ENCODE measurements around the gene ARHGEF26.
A peak's percentile ranks its signal among the peaks of the same experiment; 100 is the strongest.
"Not testable (repeated sequence)": the region's sequence is repeated elsewhere in the genome, so short reads cannot be mapped to it uniquely, and the experiment has no call there.

Gene ARHGEF26

DNA sequence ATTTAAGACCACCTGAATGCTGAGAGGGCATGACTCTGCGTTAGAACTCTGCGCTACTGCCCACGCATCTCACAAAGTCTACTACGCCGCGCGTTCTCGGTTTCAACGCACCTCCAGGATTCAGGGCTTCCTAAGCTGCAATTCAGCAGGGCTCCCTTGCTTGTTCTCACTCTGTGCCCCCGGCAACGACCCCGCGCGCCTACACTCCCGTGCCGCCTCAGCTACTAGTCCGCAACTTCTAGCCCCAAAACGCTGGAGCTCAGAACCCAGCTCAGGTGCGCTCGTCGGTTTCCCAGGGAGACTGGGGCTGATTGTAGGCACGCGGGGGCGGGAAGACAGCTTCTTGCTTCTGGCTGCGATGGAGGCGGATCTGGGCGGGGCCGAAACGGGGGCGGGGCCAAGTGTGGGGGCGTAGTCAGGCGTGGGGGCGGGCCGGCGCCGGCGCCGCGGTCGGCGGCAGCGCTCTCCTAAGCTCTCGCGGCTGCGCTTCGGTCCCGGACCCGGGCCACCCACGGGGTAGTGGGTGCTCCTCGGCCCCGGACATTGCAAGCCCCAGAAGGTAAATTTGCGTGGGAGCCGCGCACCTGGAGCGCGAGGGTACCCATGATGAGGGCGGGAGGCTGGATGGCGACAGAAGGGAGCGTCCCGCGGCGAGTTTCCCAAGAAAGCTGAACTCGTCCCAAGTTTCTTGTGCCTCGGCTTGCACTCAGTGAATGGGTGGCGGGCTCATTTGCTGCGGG lies at the start of gene ARHGEF26:
Gene ARHGEF26, plus strand, starts transcription at position 430 of the 740 bp plus-strand sequence. CDS start 603 bp downstream, outside the sequence.
- peak within 1 kb of the TSS; percentile 91 to 96 for H3K4me3 ChIP-seq (ENCODE audit: low read depth in 1 of 2, low read length in 2 of 2)
- H3K9me3 ChIP-seq (ENCODE audit: control insufficient read depth in 1 of 2, low read length in 2 of 2), result no peaks in the 10 kb centered on the region
- H3K27ac ChIP-seq (ENCODE audit: low read length), result peak within 1 kb of the TSS; percentile 73
- no peaks in the 10 kb centered on the region for H3K27me3 ChIP-seq (ENCODE audit: low read depth, low read length)
- no peaks in the 10 kb centered on the region for H3K36me3 ChIP-seq (ENCODE audit: control insufficient read depth in 1 of 2, insufficient read depth in 2 of 2, low read length in 2 of 2)
- peaks cover 0 to 10% of the 10 kb centered on the region in 2 donors for H3K4me1 ChIP-seq (ENCODE audit: control insufficient read depth in 1 of 2, insufficient read depth in 2 of 2, low read length in 2 of 2)

DNA sequence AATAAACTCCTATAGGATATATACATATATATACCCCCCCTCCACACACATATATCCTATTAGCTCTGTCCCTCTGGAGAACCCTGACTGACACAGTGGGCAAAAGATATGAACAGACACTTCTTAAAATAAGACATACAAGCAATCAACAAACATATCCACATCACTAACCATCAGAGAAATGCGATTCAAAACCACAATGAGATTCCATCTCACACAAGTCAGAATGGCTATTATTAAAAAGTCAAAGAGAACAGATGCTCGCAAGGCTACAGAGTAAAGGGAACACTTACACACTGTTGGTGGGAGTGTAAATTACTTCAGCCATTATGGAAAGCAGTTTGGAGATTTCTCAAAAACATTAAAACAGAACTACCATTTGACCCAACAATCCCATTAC lies 46.2 kb upstream of the ARHGEF26 start:
- no peak overlapping the region for H3K4me3 ChIP-seq (ENCODE audit: low read depth in 1 of 2, low read length in 2 of 2)
- no peaks in the 10 kb centered on the region for H3K4me1 ChIP-seq (ENCODE audit: control insufficient read depth in 1 of 2, insufficient read depth in 2 of 2, low read length in 2 of 2)
- H3K27me3 ChIP-seq (ENCODE audit: low read depth, low read length), result no peaks in the 10 kb centered on the region
- no peak overlapping the region for H3K27ac ChIP-seq (ENCODE audit: low read length)
- H3K9me3 ChIP-seq (ENCODE audit: control insufficient read depth in 1 of 2, low read length in 2 of 2), result no peaks in the 10 kb centered on the region
- no peaks in the 10 kb centered on the region for H3K36me3 ChIP-seq (ENCODE audit: control insufficient read depth in 1 of 2, insufficient read depth in 2 of 2, low read length in 2 of 2)

- Histone ChIP-seq H3K4me1 (ENCODE audit: control insufficient read depth in 1 of 2, insufficient read depth in 2 of 2, low read length in 2 of 2) (no peaks in the 10 kb centered on the region), H3K27me3 (ENCODE audit: low read depth, low read length) (no peaks in the 10 kb centered on the region), H3K27ac (ENCODE audit: low read length) (no peak overlapping the region), H3K36me3 (ENCODE audit: control insufficient read depth in 1 of 2, insufficient read depth in 2 of 2, low read length in 2 of 2) (no peaks in the 10 kb centered on the region), H3K4me3 (ENCODE audit: low read depth in 1 of 2, low read length in 2 of 2) (no peak overlapping the region), H3K9me3 (ENCODE audit: control insufficient read depth in 1 of 2, low read length in 2 of 2) (no peaks in the 10 kb centered on the region)
Observed at GRCh38 chr3:154078672-154079071, 42.5 kb upstream of the ARHGEF26 start.

DNA sequence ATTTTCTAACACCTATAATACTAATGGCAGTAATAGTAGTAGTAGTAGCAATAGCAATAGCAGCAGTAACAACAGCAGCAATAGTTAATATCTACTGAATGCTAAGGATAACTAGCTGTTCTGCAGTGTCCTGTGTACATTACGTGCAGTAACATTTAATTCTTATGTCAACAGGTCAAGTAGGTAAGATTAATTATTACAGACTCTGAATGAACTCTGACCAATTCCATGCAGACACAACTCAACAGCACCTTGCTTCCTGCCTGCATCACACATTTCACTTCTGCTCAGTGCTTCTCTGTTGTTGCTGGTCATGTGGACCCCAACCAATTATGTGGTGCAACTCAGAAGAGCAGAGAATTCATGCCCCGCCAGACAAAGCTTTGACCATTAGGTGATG lies 39.9 kb upstream of the ARHGEF26 start:
- no peaks in the 10 kb centered on the region for H3K4me1 ChIP-seq (ENCODE audit: control insufficient read depth in 1 of 2, insufficient read depth in 2 of 2, low read length in 2 of 2)
- H3K27me3 ChIP-seq (ENCODE audit: low read depth, low read length), result no peaks in the 10 kb centered on the region
- H3K27ac ChIP-seq (ENCODE audit: low read length), result no peak overlapping the region
- H3K9me3 ChIP-seq (ENCODE audit: control insufficient read depth in 1 of 2, low read length in 2 of 2), result no peaks in the 10 kb centered on the region
- H3K36me3 ChIP-seq (ENCODE audit: control insufficient read depth in 1 of 2, insufficient read depth in 2 of 2, low read length in 2 of 2), result no peaks in the 10 kb centered on the region
- H3K4me3 ChIP-seq (ENCODE audit: low read depth in 1 of 2, low read length in 2 of 2), result no peak overlapping the region

GRCh38 chr3:154085071-154085470 lies 36.1 kb upstream of the ARHGEF26 start:
- H3K9me3 ChIP-seq (ENCODE audit: control insufficient read depth in 1 of 2, low read length in 2 of 2), result no peaks in the 10 kb centered on the region
- no peak overlapping the region for H3K4me3 ChIP-seq (ENCODE audit: low read depth in 1 of 2, low read length in 2 of 2)
- H3K4me1 ChIP-seq (ENCODE audit: control insufficient read depth in 1 of 2, insufficient read depth in 2 of 2, low read length in 2 of 2), result no peaks in the 10 kb centered on the region
- H3K36me3 ChIP-seq (ENCODE audit: control insufficient read depth in 1 of 2, insufficient read depth in 2 of 2, low read length in 2 of 2), result no peaks in the 10 kb centered on the region
- no peak overlapping the region for H3K27ac ChIP-seq (ENCODE audit: low read length)
- no peaks in the 10 kb centered on the region for H3K27me3 ChIP-seq (ENCODE audit: low read depth, low read length)

DNA sequence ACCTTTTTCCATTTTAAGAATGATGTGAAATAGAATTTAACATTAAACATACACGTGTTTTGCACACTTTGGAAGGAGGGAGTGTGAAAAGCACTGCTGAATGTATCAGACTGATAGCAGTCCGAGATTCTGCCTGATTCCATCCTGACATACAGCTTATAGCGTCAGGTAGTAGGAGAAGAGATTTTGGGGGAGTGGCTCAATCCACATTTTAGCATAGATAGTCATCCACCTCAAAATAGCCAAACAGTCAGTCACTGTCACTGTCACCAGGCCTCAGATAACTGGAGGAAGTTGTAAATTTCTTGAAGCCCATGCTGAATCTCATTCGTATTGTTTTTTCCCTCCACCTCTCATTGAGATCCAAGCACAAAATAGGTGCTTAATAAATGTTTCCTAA lies 35.4 kb upstream of the ARHGEF26 start:
- Histone ChIP-seq H3K9me3 (ENCODE audit: control insufficient read depth in 1 of 2, low read length in 2 of 2) (no peaks in the 10 kb centered on the region), H3K27me3 (ENCODE audit: low read depth, low read length) (no peaks in the 10 kb centered on the region), H3K4me1 (ENCODE audit: control insufficient read depth in 1 of 2, insufficient read depth in 2 of 2, low read length in 2 of 2) (no peaks in the 10 kb centered on the region), H3K36me3 (ENCODE audit: control insufficient read depth in 1 of 2, insufficient read depth in 2 of 2, low read length in 2 of 2) (no peaks in the 10 kb centered on the region), H3K27ac (ENCODE audit: low read length) (no peak overlapping the region), H3K4me3 (ENCODE audit: low read depth in 1 of 2, low read length in 2 of 2) (no peak overlapping the region)

- Histone ChIP-seq H3K27ac (ENCODE audit: low read length) (no peak overlapping the region), H3K4me3 (ENCODE audit: low read depth in 1 of 2, low read length in 2 of 2) (no peak overlapping the region), H3K9me3 (ENCODE audit: control insufficient read depth in 1 of 2, low read length in 2 of 2) (no peaks in the 10 kb centered on the region), H3K27me3 (ENCODE audit: low read depth, low read length) (no peaks in the 10 kb centered on the region), H3K36me3 (ENCODE audit: control insufficient read depth in 1 of 2, insufficient read depth in 2 of 2, low read length in 2 of 2) (no peaks in the 10 kb centered on the region), H3K4me1 (ENCODE audit: control insufficient read depth in 1 of 2, insufficient read depth in 2 of 2, low read length in 2 of 2) (no peaks in the 10 kb centered on the region)
Observed at GRCh38 chr3:154086286-154086685, 34.9 kb upstream of the ARHGEF26 start.

DNA sequence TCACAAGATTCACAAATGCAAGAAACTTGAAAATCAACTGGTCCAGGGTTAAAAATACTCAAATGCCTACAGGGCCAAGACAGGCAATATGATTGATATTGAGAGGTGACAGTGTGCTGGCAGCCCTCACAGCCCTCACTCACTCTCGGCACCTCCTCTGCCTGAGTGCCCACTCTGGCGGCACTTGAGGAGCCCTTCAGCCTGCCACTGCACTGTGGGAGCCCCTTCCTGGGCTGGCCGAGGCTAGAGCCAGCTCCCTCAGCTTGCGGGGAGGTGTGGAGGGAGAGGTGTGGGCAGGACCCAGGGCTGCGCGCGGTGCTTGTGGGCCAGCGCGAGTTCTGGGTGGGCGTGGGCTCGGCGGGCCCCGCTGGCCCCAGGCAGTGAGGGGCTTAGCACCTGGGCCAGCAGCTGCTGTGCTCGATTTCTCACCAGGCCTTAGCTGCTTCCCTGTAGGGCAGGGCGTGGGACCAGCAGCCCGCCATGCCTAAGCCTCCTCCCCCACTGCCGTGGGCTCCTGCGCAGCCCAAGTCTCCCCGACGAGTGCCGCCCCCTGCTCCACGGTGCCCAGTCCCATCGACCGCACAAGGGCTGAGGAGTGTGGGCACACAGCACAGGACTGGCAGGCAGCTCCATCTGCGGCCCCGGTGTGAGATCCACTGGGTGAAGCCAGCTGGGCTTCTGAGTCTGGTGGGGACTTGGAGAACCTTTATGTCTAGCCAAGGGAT lies 33.3 kb upstream of the ARHGEF26 start:
- not testable (repeated sequence) for H3K27me3 ChIP-seq (ENCODE audit: low read depth, low read length); H3K36me3 ChIP-seq (ENCODE audit: control insufficient read depth in 1 of 2, insufficient read depth in 2 of 2, low read length in 2 of 2); H3K9me3 ChIP-seq (ENCODE audit: control insufficient read depth in 1 of 2, low read length in 2 of 2); H3K27ac ChIP-seq (ENCODE audit: low read length); H3K4me1 ChIP-seq (ENCODE audit: control insufficient read depth in 1 of 2, insufficient read depth in 2 of 2, low read length in 2 of 2); H3K4me3 ChIP-seq (ENCODE audit: low read depth in 1 of 2, low read length in 2 of 2)

- Histone ChIP-seq H3K36me3 (ENCODE audit: control insufficient read depth in 1 of 2, insufficient read depth in 2 of 2, low read length in 2 of 2) (no peaks in the 10 kb centered on the region), H3K27me3 (ENCODE audit: low read depth, low read length) (no peaks in the 10 kb centered on the region), H3K4me1 (ENCODE audit: control insufficient read depth in 1 of 2, insufficient read depth in 2 of 2, low read length in 2 of 2) (no peaks in the 10 kb centered on the region), H3K27ac (ENCODE audit: low read length) (no peak overlapping the region), H3K4me3 (ENCODE audit: low read depth in 1 of 2, low read length in 2 of 2) (no peak overlapping the region), H3K9me3 (ENCODE audit: control insufficient read depth in 1 of 2, low read length in 2 of 2) (no peaks in the 10 kb centered on the region)
Observed at GRCh38 chr3:154089421-154090420, 31.5 kb upstream of the ARHGEF26 start.

GRCh38 chr3:154094051-154094450 lies 27.1 kb upstream of the ARHGEF26 start:
- Histone ChIP-seq H3K27ac (ENCODE audit: low read length) (no peak overlapping the region), H3K27me3 (ENCODE audit: low read depth, low read length) (no peaks in the 10 kb centered on the region), H3K4me3 (ENCODE audit: low read depth in 1 of 2, low read length in 2 of 2) (no peak overlapping the region)

More at GRCh38 chr3:154094051-154094450, 27.1 kb upstream of the ARHGEF26 start:
- peaks cover 0 to 4% of the 10 kb centered on the region in 2 donors for H3K4me1 ChIP-seq (ENCODE audit: control insufficient read depth in 1 of 2, insufficient read depth in 2 of 2, low read length in 2 of 2)
- H3K36me3 ChIP-seq (ENCODE audit: control insufficient read depth in 1 of 2, insufficient read depth in 2 of 2, low read length in 2 of 2), result no peaks in the 10 kb centered on the region
- no peaks in the 10 kb centered on the region for H3K9me3 ChIP-seq (ENCODE audit: control insufficient read depth in 1 of 2, low read length in 2 of 2)

Data from muscle layer of duodenum (tissue), 2 donors.